HEK293T (cell line): ENCODE data around the gene RASD1.

Experiments used
- CTCF ChIA-PET: fragments of 350-600 bp; formaldehyde crosslinking; extraction: SDS; loops from one replicate; lab custom pipeline; 2021; ENCODE audit warnings: antibody characterized with exemption, inconsistent platforms; lab: Yijun Ruan, JAX
- POLR2A ChIA-PET: fragments of 350-600 bp; formaldehyde crosslinking; extraction: SDS; loops from one replicate; lab custom pipeline; 2020; ENCODE audit warnings: antibody characterized with exemption, inconsistent platforms; lab: Yijun Ruan, JAX
- DNase-seq: peaks from one replicate; pipeline ENCODE4 v3.0.0; 2012; ENCODE audit warnings: mixed read lengths; ENCODE audit errors: extremely low spot score
- ARNT ChIP-seq: fragments of 450-650 bp; IDR thresholded peaks from 2 replicates; pipeline ENCODE4 v1.6.1; 2017; ENCODE audit warnings: mild to moderate bottlenecking
- BHLHE40 ChIP-seq: fragments of 450-650 bp; IDR thresholded peaks from 2 replicates; pipeline ENCODE4 v1.6.1; 2016; ENCODE audit warnings: mild to moderate bottlenecking, moderate library complexity, borderline replicate concordance
- CTBP1 ChIP-seq: fragments of 450-650 bp; IDR thresholded peaks from 2 replicates; pipeline ENCODE4 v1.6.1; 2016; ENCODE audit warnings: borderline replicate concordance
- ELF4 ChIP-seq: fragments of 450-650 bp; IDR thresholded peaks from 2 replicates; pipeline ENCODE4 v1.6.1; 2017; ENCODE audit warnings: antibody characterized with exemption
- FOXA1 ChIP-seq: fragments of 450-650 bp; IDR thresholded peaks from 2 replicates; pipeline ENCODE4 v1.6.1; 2016; ENCODE audit warnings: mild to moderate bottlenecking
- FOXK2 ChIP-seq: fragments of 450-650 bp; IDR thresholded peaks from 2 replicates; pipeline ENCODE4 v1.6.1; 2016; ENCODE audit warnings: mild to moderate bottlenecking
- FOXM1 ChIP-seq: fragments of 450-650 bp; IDR thresholded peaks from 2 replicates; pipeline ENCODE4 v1.6.1; 2017; ENCODE audit warnings: mild to moderate bottlenecking, borderline replicate concordance
- HDGF ChIP-seq: fragments of 450-650 bp; IDR thresholded peaks from 2 replicates; pipeline ENCODE4 v1.6.1; 2017; ENCODE audit warnings: antibody characterized with exemption, borderline replicate concordance
- L3MBTL2 ChIP-seq: fragments of 450-650 bp; conservative IDR thresholded peaks from 2 replicates; pipeline ENCODE4 v1.6.1; 2016; ENCODE audit warnings: mild to moderate bottlenecking
- LEF1 ChIP-seq: fragments of 450-650 bp; IDR thresholded peaks from 2 replicates; pipeline ENCODE4 v1.6.1; 2017; ENCODE audit warnings: mild to moderate bottlenecking, borderline replicate concordance
- NFRKB ChIP-seq: fragments of 450-650 bp; IDR thresholded peaks from 2 replicates; pipeline ENCODE4 v1.6.1; 2016; ENCODE audit warnings: mild to moderate bottlenecking, moderate library complexity
- SP1 ChIP-seq: fragments of 450-650 bp; IDR thresholded peaks from 2 replicates; pipeline ENCODE4 v1.6.1; 2017
- SUZ12 ChIP-seq: fragments of 450-650 bp; IDR thresholded peaks from 2 replicates; pipeline ENCODE4 v1.6.1; 2016; ENCODE audit warnings: mild to moderate bottlenecking
- TARDBP ChIP-seq: fragments of 450-650 bp; IDR thresholded peaks from 2 replicates; pipeline ENCODE4 v1.6.1; 2016
- ZNF384 ChIP-seq: fragments of 450-650 bp; IDR thresholded peaks from 2 replicates; pipeline ENCODE4 v1.6.1; 2016
- TF ChIP-seq, protein P1 (sequence below): fragments of 450-650 bp; IDR thresholded peaks from 2 replicates; pipeline ENCODE4 v1.6.1; 2016

Gene RASD1

DNA sequence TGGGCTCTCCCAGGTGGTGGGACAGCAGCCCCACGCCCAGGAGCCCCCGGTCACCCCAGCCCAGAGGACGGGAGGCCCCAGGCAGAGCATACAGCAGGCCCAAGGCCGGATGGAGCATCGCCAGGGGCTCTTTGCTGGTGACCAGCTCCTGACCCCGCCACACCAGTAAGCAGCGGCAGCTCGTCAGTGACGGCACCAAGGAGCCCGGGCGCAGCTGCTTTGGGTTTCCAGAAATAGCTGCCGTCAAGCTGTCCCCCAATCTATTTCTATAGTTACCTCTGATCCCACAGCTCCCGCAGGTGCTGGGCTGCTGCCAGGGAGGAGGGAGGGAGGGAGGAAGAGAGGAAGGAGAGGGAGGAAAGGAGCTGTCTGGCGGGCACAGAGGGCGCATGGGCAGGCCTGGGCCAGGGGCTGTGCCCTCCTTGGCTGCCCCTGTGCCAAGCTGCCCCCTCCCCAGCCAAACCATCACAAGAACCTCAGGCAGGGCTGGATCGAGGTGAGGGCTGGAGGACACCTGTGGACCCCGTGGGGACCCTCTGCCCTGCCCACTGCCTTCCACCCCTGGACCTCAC, 10.8 kb upstream of the RASD1 start:
- POLR2A ChIA-PET, result no interaction called here
- CTCF ChIA-PET, result interaction anchor here (0.7 to 0.9 kb wide), 2 partner anchors 9 to 10 kb away, joined by 3 read pairs; no protein-coding TSS in a partner anchor
- no peak for TF ChIP-seq ZNF384
- no peak for DNase-seq

DNA sequence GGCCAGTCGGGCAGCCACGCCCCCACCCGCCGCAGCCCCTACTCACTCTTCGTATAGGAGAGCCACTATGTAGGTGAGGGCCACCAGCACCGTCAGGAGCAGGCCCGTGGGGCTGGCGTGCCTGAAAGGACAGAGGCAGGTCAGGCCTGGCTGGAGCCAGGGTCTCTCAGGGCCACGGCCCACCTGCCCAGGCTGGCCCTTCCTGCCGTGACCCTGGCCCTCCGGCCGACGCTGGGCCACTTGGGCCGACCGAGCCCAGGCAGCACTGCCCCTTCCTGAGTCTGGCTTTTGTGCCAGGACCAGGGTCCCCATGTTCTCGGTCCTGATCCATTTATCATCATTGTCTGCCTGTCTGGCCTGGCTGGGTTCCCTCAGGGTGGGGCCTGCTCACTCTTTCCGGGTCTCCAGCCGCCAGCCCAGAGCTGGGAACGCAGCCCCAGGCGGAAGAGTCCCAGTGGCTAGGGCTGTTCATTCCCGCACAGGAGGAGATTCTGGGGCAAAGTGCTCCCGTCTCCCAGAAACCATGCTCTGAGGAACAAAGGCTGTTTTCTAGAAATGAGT, 10.1 kb upstream of the RASD1 start:
- TF ChIP-seq ZNF384 (no peak), ARNT (no peak), FOXM1 (no peak), TARDBP (no peak), LEF1 (no peak), FOXA1 (no peak), ELF4 (no peak), CTBP1 (no peak), HDGF (no peak)
- POLR2A ChIA-PET, result no interaction called here
- CTCF ChIA-PET, result no interaction called here

DNA sequence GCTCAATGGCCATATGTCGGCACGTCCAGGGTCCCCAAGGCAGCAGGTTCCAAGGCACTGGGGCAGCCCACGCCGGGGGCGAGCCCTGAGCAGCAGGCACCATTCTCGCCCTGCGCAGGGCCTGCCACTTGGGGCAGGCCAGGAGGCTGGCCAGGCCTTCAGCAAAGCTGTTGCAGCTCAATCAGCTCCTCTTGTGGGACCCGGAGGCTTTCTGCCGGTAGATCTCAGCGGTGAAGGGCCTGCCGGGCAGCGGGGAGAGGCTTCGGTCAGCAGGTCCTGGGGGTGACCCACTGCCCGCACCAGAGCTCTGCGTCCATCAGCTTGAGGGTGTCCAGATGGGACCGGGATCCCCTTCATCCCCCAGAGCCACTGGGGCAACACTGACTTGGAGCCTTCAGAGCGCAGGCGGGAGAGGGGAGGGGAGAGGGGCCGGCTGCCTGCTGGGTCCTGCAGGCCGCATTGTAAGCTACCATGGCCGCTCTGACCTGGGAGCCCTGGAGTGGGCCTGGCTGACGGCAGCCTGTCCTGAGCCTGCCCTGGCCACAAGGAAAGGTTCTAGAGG, 9.5 kb upstream of the RASD1 start:
- TF ChIP-seq NFRKB (no peak), SUZ12 (no peak), CTBP1 (no peak), ELF4 (no peak), TARDBP (no peak), ZNF384 (no peak), FOXA1 (no peak), FOXK2 (no peak), HDGF (no peak), ARNT (no peak)
- POLR2A ChIA-PET, result no interaction called here
- no peak for DNase-seq
- CTCF ChIA-PET, result interaction anchor here (0.7 to 1.5 kb wide), 2 partner anchors 9 to 149 kb away, joined by 3 to 9 read pairs; partner anchors contain the start of gene RASD1

More for the DNA sequence above, 10.1 kb upstream of the RASD1 start:
- DNase-seq, result no peak

DNA sequence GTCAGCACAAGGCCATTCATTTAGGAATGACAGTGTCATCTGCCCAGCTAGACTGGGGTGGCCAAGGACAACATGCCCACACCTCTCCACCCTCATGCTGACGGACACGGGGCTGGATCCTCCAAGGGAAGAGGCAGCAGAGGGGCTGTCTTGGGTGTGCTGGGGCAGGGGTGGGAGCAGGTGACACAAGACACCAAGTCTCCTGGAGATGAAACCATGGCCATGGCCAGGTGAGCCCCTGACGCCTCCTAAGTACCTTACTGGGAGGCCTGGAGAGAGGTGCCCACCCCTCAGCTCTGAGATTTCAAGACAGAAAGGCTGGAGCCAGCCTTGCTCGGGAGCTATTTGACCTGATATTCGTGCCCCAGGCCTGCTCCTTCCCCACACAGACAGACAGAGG, 9.0 kb upstream of the RASD1 start:
- ChIA-PET POLR2A (no interaction called here), CTCF (interaction anchor here (0.7 to 1.5 kb wide), 2 partner anchors 9 to 149 kb away, joined by 3 to 9 read pairs; partner anchors contain the start of gene RASD1)
- TF ChIP-seq FOXK2 (no peak), ARNT (no peak), TARDBP (no peak), FOXM1 (no peak), FOXA1 (no peak), ZNF384 (no peak), L3MBTL2 (no peak), CTBP1 (no peak), SP1 (no peak), LEF1 (no peak), NFRKB (no peak), SUZ12 (no peak), BHLHE40 (no peak), ELF4 (no peak)
- TF ChIP-seq, protein P1, sequence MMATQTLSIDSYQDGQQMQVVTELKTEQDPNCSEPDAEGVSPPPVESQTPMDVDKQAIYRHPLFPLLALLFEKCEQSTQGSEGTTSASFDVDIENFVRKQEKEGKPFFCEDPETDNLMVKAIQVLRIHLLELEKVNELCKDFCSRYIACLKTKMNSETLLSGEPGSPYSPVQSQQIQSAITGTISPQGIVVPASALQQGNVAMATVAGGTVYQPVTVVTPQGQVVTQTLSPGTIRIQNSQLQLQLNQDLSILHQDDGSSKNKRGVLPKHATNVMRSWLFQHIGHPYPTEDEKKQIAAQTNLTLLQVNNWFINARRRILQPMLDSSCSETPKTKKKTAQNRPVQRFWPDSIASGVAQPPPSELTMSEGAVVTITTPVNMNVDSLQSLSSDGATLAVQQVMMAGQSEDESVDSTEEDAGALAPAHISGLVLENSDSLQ, result no peak
- no peak for DNase-seq

DNA sequence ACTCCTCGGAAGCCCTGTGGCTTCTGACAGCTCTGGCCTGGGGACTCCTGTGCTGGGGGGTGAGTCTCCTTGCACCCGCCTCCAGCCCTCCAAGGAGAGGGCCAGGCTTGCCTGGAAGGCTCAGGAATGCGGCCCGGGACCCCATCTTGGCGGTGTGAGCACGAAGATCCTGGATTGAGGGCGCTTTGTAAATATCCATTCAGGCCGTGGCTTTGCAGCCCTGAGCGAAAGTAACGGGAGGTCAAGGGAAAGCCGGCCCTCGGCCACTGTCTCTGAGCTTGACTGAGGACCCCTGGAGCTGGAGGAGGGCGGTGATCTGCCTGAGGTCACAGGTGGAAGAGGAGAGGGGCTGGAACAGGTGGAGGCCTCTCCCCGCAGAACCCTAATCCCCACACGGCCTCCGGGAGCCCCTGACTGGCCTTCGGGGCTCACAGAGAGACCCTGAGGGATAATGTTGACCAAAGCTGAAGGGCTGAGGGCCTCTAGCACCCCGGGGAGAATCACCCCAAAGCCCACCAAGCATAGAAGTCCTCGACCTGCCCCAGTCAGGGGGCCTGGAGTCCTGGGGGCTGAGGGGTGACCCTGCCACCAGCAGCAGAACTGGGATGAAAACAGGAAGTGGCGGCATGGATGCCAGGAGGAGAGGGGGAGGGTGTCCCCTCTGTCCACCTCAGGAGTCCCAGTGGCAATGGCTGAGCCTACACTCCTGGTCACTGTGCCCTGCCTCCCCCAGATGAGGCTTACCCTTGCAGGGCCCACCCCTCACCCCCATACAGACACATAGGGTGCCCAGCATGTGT, 8.3 kb upstream of the RASD1 start:
- ChIA-PET POLR2A (no interaction called here), CTCF (interaction anchor here (0.7 to 1.5 kb wide), 2 partner anchors 8 to 148 kb away, joined by 3 to 9 read pairs; partner anchors contain the start of gene RASD1)
- no peak for TF ChIP-seq FOXK2
- no peak for TF ChIP-seq FOXM1

DNA sequence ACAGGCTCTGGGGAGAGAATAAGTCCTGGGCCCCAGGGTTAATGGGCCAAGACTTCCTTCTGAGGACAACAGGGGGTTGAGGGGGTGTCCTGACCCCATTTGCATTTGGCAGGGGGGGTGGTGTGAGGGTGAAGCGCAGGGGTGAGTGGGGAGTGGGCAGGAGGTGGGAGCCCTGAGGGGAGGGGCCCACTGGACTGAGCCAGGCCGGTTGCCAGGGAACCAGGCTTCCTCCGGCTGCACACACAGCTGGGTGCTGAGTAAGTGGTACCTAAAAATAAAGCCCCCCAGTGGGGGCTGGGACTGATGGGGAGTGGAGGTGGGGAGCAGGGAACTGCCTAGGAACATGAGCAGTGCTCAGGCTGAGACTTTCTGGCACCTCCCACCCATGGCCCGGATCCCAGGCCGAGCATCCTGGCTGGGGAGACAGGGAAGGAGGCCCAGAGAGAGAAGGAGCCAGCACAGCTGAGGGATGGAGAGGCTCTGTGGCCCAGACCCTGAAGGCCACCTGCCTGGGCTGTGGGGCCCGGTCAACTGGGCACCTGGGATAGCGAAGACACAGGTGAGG, 7.5 kb upstream of the RASD1 start:
- ChIA-PET POLR2A (no interaction called here), CTCF (no interaction called here)
- DNase-seq, result no peak
- TF ChIP-seq FOXK2 (no peak), LEF1 (no peak), ZNF384 (no peak), CTBP1 (no peak)

More for the DNA sequence above, 8.3 kb upstream of the RASD1 start:
- no peak for DNase-seq
